A172 (cell line): ENCODE results near the gene LDB3. TPM values are rescaled to one million over a fixed set of nuclear protein-coding genes. Genes with fewer than 3 reads are reported as not detected.
"Not testable (repeated sequence)": the region's sequence is repeated elsewhere in the genome, so short reads cannot be mapped to it uniquely, and the experiment has no call there.

Experiments
- DNase-seq: peaks from one replicate; pipeline ENCODE4 v3.0.0-alpha.2; 2015; ENCODE audit warnings: low spot score
- total RNA-seq: library from RNA; depleted of rRNA; stranded (reverse); fragments of >200 nt; shearing (Covaris generic); gene quantifications from 2 replicates; pipeline ENCODE4 v1.2.3, GENCODE V29; 2014; rRNA removed

LDB3 gene, protein sequence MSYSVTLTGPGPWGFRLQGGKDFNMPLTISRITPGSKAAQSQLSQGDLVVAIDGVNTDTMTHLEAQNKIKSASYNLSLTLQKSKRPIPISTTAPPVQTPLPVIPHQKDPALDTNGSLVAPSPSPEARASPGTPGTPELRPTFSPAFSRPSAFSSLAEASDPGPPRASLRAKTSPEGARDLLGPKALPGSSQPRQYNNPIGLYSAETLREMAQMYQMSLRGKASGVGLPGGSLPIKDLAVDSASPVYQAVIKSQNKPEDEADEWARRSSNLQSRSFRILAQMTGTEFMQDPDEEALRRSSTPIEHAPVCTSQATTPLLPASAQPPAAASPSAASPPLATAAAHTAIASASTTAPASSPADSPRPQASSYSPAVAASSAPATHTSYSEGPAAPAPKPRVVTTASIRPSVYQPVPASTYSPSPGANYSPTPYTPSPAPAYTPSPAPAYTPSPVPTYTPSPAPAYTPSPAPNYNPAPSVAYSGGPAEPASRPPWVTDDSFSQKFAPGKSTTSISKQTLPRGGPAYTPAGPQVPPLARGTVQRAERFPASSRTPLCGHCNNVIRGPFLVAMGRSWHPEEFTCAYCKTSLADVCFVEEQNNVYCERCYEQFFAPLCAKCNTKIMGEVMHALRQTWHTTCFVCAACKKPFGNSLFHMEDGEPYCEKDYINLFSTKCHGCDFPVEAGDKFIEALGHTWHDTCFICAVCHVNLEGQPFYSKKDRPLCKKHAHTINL
- 0.10 and 0.31 TPM in 2 replicates for total RNA-seq

DNA sequence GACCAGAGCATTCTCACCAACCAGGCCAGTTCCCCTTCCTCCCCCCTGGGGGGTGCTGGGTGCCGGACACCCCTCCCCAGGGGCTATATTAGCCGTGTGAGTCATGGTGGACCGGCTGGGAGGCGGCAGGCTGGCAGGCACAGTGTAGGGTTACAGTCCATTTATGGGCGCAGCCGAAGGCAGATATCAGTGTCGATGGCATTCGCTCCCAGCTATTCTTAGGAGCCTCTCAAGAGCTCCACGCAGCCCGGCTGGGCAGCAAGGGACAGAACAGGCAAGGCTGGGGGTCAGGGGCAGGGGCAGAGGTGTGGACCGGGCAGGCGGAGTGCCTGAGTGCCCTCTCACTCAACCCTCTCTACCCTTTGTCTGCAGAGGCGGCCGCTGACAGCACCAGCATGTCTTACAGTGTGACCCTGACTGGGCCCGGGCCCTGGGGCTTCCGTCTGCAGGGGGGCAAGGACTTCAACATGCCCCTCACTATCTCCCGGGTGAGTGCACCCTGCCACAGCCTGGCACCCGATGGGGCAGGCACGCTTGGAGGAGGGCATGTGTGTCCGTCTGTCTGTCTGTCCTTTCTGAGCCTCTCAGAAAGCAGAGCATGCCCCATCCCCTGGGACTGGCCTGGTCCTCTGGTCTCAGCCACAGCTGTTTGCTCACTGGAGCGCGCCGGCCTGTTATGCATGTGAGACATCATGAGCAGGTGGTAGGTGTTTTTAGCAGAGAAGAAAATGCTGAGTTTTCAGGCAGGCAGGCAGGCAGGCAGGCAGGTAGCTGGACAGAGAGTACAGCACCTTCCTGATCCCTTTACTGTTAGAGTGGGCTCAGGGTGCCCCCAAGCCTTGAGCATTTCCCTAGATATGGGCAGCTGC is at the start of gene LDB3:
Gene LDB3, plus strand, starts transcription at position 215 of the 869 bp plus-strand sequence. Its CDS starts 181 bp downstream, at position 396.
- DNase-seq, result peak; percentile 68

DNA sequence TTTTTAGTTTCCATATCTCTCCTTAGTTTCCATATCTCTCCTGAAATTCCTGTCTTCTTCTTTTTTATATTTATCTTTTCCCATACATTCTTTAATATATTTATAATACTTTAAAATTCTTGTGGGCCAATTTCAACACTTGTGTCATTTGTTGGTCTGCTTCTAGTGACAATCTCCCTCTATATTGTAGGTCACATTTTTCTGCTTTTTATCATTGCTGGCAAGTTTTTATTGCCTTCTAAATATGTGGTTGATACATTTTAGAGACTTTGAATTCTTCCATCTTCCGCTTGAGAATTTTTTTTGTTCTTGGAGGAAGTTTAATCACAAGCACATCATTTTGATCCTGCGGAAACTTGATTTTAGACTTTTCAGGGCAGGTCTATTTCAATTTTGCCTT is 40.0 kb upstream of the LDB3 start:
- no peak for DNase-seq

DNA sequence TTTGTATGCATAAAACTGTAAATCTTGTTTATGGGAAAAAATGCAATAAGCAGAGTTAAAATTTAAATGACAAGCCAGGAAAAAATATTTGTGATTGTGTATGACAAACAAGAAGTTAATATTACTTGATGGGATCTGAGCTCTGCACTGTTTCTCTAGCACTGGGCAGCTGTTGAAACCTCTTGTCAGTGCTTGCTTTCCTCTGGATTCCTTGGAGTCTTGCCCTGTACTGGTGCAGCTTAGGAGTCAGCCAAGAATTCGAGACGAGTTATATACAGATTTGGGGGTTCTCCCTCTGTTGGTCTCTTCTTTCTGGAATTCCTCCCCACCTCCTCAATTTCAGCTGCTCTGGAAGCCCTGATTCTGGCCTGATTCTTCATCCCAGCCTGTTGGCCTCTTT is 38.2 kb upstream of the LDB3 start:
- no peak for DNase-seq

DNA sequence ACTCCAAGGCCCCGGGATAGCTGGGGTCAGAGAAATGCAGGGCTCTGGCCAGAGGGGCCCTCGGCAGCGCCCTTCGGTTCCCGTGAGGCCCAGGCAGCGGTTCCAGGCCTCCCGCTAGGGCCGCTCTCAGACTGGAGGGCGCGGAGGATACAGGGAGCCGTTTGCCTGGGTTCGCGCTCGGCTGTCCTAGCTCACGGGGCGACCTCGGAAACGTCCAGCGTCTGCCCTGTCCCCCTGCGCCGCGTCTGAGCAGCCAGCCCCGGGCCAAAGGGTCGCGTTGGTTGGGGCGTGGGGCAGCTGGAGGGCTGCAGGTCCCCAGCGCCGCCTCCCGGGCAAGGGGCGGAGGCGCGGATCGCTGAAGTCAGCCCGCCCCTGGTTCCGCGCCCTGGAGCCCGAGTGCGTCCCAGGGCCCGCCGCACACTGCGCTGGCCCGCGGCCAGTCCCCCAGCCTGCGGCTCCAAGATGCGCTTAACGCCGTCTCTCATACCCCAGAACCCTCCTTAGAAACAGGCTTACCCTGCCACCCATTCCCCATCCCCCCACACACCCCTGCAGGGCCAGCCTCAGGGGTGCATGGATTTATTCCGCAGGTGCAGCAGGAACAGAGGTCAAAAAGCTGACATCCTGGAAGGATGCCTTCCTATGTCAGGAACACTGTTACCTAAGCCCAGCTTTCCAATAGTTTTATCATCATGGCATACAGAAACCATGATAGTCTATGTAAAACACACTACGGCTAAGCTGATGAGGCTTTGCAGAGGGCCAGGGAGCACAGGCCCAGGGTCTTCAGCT is 36.1 kb upstream of the LDB3 start:
- DNase-seq, result no peak

DNA sequence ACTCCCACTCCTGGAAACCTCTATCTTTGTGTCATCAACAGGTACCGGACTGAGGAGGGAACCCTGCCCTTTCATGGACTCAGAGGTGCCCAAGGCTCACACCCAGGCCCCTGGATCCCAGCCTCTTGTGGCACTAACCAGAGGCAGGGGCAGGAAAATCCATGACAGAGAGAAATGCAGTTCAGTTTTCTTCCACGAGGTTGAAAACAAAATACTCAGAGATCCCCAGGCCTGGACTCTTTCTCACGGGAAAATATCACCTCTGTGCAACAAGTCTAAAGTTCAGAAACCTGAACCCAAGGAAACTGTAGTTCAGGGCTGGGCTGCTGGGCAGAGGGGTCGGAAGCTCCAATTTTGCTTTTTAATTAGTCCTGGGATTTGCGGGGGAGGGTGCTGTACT is 35.4 kb upstream of the LDB3 start:
- no peak for DNase-seq

DNA sequence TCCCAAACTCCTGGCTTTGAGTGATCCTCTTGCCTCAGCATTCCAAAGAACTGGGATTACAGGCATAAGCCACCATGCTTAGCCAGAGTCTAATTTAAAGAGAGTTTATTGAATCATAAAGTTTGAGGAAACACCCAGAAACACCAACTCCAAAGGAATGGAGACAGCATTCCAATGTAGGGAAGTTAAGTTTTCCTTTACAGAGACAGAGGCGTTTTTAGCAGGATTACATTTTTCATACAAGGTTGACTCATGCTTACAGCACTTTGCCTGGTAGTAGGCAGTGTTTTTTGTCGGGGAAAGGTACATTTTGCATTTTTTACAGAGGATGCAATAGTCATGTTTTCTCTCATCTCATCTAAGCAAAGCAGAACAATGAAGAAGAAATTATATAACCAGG is 32.9 kb upstream of the LDB3 start:
- peak; percentile 79 for DNase-seq

DNA sequence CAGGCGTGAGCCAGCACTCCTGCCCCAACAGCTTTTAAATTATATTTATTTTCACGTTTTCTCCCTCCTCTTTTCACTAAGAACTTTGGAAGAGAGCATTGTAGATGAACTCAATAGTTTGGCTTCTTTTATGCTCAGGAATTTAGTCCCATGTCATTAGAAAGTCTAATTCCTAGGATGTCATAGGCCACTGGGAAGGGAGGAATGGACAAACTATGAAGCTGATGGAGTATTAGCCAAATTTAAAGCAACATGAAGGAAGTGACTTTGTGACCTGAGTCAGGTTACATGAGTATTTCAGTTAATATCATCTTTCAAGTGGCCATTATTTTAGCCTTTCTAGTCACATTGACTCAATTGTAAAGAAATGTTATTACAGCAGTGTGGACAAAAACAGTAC is 32.0 kb upstream of the LDB3 start:
- DNase-seq, result no peak

DNA sequence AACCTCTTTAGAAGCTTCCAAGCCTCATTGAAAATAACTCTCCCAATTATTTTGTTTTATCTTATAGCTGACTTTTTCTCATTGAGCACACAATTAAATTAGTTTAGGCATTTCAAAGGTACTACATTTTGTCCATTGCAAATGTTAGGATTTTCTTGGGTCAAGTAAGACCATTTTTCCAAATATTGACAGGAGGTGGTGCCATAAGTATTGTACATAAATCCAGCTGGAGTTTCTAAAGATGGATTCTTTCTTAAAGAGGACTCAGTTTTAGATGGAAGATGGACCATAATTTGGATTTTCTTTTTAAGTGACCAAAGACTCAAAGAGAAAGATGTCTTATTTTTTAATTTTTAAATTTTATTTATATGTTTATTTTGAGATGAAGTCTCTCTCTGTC is 26.3 kb upstream of the LDB3 start:
- DNase-seq, result no peak

DNA sequence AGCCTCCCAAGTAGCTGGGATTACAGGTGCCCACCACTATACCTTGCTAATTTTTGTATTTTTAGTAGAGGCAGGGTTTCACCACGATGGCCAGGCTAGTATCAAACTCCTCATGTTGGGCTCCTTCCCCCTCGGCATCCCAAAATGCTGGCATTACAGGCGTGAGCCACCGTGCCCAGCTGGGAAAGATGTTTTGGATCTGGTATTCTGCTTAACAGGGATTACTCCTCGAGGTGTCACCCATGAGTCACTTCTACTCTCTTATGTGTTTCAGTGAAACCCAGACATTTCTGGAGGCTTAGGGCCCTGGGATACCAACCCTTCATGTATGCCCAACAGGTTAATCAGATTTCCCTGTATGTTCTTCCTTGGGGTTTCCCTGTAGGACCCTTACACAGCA is 25.8 kb upstream of the LDB3 start:
- peak; percentile 56 for DNase-seq

DNA sequence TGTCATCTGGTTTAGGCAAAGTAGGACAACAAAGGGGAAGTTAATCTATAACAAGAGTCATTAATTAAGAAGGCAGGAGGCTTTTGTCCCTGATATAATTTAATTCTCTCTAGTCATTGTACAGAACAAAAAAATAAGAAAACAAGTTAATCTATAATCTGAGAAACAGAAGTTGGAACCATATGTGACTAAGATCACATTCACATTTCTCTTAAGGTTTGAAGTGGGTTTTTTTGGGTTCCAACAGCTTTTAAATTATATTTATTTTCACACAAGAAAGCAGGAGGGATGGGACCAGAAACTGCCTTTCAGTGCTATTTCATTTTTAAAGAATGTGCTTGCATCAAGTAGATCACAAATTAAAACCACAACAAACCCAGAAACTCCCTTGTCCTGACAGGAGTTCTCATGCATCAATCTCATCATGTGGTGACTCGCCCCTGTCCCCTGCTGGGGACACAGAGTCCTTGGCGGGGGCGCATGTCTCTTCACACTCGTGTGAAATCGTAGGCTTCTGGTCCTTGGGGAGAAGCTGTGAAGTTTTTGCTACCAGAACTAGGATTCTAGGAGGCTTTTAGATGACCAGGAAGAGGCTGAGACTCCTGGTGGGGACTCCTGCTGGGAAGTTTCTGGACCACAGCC is 24.0 kb upstream of the LDB3 start:
- DNase-seq, result peak; percentile 60

DNA sequence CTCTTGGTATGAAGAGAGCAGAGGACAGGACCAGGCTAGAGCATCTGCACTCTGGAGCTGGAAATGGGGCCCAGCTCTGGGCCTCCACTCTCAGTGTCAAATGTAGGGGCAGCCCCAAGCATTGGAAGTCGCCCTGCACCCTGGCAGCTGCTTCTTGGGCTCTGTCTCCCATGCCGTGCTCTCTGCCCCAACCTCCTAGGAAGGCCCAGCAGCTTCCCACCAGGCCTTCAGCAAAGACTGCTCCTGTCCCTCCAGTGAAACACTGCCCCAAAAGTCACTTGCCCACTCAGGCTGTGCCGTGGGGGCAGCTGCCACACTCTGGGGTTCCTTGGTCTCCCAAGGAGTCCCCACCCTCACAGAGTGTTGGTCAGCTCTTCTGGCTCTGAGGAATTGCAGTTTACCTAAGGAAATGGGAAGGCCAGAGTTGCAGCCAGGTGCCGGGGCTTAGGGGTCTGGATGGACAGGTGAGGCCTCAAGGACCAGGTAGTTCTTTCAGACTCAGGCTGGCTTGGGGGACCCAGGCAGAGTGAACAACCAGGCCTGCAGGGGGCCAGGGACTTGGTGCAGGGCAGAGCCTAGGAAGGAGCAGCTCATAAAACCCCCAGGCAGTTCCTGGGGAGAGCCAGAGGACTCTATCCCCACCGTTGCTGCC is 23.4 kb upstream of the LDB3 start:
- DNase-seq, result no peak

DNA sequence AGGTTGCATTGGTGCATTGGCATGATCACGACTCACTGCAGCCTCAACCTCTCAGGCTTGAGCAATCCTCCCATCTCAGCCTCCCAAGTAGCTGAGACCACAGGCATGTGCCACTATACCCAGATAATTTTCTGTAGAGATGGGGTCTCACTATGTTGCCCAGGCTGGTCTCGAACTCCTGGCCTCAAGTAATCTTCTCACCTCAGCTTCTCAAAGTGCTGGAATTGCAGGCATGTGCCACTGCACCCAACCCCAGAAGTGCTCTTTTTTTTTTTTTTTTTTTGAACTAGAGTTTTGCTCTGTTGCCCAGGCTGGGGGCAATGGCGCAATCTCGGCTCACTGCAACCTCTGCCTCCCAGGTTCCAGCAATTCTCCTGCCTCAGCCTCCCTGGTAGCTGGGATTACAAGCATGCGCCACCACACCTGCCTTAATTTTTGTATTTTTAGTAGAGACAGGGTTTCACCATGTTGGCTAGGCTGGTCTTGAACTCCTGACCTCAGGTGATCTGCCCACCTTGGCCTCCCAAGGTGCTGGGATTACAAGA is 22.6 kb upstream of the LDB3 start:
- not testable (repeated sequence) for DNase-seq

DNA sequence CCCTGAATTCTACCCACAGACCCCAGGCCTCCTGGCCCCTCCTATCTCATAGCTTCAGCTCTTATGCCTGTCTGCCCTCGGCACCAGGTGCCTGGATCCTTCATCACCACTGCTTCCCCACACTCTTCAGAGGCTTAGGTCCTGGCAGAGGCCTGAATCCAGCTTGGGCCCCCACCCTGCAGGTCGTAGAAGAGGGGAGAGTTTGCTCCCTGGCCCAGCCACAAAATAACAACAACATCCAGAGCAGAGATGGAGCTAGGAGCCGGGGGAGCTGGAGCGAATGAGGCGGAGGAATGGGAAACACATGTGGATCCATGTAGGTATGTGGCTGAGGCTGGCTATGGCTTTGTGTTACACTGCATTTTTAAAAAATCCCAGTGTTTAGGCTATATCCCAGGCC is 21.8 kb upstream of the LDB3 start:
- DNase-seq, result no peak

DNA sequence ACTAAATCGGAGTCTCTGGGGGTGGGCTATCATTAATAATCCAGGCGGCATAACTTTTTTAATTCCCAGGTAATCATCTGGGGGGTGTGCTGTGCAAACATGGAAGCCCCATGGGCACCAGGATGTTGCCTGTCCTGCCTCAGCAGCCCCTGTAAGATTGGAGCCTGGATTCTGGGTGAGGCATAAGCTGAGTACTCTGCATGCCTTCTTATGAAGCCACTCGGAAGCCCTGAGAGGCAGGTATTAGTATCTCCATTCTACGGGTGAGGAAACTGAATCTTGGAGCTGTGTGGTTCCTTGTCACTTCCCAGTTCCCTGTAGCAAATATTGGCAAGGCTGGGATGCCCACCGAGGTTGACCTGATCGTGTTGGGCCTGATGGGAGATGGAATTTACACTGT is 21.4 kb upstream of the LDB3 start:
- no peak for DNase-seq

DNA sequence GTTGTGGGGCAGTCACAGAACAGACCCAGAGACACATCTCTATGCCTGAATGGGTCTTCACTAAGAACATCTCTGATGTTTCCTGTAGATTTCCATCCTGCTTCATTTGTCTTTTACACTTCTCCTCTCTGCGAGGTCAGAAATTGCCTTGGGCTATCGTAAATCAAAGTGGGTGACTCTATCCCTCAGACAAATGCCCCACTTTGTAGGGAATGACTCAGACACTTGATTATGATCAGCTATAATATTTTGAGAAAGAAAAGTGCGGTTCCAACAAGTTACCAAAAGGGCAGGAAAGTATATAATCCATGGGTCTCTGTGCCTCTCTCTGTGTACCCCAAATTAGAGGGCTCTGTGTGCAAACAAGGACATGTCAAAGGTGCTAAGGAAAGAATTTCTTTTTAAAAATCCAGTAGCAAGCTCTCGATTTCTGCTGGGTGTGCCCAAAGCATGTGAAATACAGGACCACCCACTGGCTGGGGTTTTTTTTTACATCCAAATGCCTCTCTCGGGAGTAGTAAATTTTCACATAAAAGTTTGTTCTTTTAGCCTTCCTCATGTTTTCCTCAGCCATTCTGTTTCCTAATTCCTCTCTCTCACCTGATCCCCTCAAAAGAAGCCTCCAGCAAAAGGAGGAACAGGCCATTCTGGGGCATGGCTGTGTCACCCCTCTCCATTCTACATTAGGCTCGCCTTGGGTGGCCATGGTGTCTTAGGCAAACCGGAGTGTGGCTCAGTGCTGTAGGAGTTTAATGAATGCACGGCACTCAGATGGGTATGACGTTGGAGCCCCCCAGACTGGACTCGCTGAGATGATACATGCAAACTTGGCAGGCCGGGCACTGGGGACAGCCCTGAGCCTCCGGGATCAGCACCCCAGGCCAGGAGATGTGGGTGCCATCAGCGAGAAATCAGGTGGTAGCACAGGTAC is 20.3 kb upstream of the LDB3 start:
- peak; percentile 84 for DNase-seq

DNA sequence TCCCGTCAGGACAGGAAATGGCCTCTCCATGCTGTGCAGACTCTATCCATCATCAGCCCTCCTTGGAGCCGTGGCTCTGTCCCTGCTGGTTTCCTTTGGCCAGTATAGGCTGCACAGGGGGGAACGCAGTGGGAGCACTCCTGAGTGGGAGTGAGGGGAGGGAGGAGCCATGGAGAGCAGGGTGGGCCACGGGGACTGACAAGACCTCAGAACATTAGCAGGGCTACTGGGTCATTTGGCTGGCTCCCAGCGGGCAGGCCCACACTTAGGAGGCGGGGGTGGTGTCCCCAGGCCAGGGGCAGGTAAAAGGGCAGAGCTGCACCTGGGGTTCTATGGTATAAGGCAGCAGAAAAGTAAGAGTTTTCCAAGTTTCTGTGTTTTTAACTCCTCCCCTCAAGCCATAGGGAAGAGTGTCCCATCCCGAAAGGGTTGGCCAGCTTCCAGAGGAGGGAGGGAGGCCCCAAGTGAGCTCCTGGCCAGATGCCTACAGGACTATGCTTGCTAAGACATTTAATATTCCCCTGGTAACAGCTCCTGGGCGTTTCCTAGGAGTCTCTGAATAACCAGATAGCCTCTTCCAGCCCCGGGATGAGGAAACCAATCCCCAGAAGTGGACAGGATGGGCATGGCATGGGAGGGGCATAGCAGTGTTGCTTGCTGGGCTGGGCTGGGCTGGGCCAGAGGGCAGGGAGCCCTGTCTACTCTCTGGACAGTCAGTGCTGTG is 19.4 kb upstream of the LDB3 start:
- DNase-seq, result peak; percentile 96

DNA sequence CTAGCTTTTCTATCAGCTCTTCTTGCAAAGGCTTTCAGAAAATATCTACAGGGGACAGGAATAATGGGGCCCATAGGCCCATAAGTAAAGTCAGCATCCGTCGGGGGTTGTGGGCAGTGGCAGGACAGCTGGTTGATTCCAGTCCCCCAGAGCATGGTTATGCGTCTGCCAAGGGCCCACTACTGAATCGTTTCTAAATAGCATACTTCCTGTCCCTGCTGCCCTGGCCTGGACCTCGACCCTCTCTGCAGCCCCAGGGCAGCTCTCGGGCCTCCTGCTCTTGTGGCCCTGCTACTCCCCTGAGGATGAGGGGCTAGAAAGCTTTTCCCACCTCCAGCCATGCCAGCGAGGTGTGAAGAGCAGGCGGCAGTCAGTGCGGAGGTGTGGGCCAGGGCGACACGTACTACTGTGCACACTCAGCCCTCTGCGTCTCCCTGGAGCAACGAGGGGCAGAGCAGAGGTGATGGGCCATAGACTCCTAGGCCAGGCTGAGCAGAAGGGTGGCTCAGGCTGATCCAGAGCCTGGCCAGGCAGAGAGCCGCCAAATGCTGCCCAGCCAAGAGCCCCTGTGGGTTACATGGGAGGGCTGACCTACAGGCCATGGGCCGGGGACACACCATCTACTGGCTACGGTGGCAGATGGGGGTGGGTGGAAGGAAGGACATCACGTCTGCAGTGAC is 18.7 kb upstream of the LDB3 start:
- DNase-seq, result no peak

DNA sequence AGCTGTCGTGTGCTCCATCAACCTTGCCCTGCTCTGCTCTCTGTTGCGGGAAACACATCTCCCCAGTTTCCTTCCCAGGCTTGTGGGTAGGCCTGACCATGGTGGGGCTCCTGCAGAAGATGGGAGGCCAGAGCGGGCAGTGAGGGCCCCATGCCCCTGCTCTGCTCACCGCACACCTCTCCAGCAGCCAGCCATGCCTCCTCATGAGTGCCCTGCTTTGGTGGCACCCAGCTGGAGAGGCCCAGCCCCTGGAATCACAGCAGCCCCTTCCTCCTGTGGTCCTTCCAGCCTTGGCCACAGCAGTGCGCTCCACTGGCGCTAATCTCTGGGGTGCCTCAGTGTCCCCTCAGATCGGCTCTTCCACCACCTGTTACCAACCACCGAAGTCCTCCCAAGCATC is 18.2 kb upstream of the LDB3 start:
- DNase-seq, result no peak
